Stimulated activated CD4-positive, alpha-beta T cell treated with anti-CD3 and anti-CD28 coated beads, TNF-alpha, amount 100 ng/mL, for 4 hours (primary cell): ENCODE data around the gene FXYD7.
"Not testable (repeated sequence)": the region's sequence is repeated elsewhere in the genome, so short reads cannot be mapped to it uniquely, and the experiment has no call there.

Experiments
- DNase-seq, 3 experiments: peaks; one replicate each; pipeline ENCODE4 v3.0.0-alpha.2; 2020; ENCODE audit warnings: low read depth in 3 of 3

The FXYD7 gene

GRCh38 chr19:35144600-35145436, 1.8 kb downstream of the FXYD7 start:
- no peak for DNase-seq

DNA sequence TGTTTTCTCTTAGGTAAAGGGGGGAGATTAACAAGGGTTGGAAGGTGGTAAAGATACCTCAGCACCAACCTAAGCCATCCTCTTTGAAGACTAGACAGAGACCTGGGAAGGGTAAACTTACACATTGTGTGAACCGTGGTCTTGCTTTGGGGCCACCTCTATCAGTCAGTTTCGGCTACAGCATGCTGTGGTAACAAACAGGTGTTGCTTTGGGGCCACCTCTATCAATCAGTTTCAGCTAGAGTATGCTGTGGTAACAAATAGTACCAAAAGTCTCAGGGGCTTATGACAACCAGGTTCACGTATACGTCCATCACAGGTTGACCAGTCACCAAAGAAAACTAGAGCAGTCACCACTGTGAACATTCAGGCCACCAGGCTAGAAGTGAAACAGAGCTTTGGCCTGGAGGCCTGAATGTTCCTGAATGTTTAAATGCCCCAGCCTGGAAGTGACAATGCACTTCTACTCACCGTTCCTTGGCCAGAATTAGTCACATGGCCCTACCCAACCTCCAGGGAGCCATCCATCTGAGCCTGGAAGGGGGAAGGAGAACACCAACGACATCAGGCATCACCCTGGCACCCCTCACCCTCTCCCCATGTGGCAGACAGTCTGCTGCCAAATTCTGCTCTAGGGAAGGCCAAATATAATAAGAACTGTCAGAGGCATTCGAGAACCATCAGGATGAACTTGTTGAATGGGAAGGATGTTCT, 3.8 kb downstream of the FXYD7 start:
- DNase-seq = no peak

- no peak for DNase-seq
Observed at GRCh38 chr19:35149463-35149862, 6.4 kb downstream of the FXYD7 start.

- no peak for DNase-seq
Observed at GRCh38 chr19:35150445-35150844, 7.4 kb downstream of the FXYD7 start.

GRCh38 chr19:35151273-35152065, 8.4 kb downstream of the FXYD7 start:
- DNase-seq = no peak

GRCh38 chr19:35153129-35153522, 10.1 kb downstream of the FXYD7 start:
- not testable (repeated sequence) for DNase-seq

DNA sequence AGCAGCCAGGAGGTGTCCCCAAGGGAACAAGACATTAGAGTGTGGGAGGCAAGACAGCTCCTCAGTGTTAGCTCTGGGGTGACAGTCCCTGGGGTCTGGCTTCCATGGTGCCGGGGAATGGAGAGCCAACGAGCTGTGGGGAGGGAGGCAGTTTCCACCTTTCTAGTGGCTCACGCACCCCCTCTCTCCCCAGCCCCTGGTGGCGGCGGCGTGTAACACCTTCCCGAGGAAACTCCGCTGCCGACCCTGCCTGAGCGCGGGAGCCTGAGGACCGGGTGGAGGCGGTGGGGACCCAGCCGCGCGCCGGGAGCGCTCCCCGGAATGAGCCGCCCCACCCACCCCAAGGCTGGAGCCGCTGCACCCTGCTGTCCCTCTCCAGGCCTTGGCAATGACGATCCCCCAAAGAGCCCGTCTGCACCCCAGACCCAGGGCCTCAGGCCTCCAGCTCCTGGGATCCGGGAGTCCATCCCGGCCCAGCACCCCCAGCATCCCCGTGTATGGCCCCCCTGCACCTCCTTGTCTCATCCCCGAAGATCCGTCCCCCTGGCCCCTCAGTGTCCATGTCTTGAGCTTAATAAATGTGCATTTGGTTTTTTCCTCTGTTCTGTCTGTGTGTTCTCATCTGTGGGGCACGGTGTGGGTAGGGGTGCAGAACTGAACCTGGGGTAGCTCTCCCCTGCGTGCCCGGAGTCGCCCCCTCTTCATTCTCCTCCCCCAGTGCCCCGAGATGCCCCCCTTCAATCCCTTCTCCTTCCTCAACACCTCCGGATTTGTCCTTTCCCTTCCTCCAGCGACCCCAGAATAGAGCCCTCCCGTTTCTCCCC, 10.9 kb downstream of the FXYD7 start:
- peak; percentile 61 to 64 (median 63) for DNase-seq

DNA sequence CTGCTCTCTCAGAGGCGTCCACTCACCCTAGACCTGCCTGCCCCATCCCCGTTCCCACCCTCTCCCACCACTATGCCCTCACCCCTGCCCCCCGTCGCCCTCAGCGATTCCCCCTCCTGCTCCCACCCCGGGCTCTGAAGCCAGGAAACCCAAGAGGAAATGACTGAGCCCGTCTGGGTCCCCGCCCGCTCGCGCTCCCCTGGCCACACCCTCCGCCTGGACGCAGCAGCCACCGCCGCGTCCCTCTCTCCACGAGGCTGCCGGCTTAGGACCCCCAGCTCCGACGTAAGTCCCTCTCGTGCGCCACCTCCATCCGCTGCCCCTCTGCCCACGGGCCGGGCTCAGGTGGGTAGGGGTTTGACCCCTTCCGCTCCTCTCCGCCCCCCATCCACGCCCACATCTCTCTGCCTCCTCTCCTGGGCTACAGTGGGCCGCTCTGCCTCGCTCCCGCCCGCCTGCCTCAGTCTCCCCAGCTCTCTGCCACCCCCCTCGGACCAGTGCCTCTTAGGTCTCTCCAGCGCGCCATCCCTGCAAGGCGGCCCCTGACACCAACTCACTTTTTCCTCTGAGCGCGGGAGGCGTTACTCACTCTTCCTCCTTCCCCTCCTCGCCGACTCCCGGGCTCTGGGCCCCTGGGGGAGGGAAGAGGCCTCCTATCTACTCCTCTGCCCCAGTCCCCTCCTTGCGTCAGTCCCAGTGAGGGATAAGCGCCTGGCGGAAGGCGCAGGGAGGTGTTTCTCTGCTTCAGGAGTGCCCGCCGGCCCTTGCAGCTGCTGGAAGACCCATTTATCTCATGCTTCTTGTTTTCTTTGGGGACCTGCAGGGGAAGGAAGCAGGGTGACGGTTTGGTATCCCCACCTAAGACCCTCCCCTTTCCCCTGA, 11.7 kb downstream of the FXYD7 start, which contains the start of gene FXYD5:
FXYD5 (plus strand) TSS at position 211 of the 882 bp plus-strand sequence. CDS start 816 bp downstream, outside the sequence.
- DNase-seq = peak; percentile 76 to 81 (median 80)

DNA sequence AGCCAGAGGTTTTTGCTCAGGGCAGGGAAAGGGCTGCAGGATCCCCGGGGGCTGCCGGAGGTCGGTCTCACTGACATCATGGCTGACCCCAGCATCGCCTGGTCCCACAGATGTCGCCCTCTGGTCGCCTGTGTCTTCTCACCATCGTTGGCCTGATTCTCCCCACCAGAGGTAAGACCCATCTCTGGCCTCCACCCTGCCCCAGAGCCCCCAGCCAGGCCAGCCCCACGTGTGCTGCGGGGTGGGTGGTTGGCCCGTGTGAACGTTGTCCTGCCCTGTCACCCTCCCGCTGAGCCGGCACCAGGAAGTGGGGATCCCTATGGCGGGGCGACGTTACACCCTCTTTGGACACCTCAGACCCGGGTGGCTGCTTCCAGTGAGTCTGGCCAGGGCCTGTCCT, 12.4 kb downstream of the FXYD7 start:
- DNase-seq = no peak

DNA sequence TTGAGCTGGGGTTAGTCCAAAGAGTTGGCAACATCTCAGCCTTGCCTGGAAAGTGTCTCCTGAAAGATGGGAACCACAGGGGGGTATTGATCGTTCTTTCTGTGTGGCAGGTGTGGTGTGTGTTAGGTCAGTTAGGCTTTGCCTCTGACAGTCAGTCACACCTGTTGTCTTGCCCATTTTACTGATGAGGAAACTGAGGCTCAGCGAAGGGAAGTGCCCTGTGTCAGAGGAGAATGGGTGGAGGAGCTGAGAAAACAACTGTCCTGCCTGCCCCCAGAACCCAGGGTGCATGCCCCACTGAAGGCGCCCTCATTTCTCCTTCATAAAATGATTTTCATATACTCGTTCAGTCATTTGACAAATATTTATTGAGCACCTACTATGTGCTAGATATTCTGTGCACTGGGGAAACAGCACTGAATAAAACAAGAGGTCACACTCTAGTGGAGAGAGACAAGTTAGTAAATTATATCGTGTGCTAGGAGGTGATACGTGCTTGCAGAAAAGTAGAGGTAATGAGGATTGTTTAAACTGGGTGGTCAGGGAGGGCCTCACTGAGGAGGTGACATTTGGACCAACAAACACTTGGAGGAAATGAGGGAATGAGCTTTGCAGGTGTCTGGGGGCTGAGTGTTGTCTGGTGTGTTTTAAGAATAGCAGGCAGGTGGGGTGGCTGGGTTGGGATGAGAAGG, 13.1 kb downstream of the FXYD7 start:
- no peak for DNase-seq

GRCh38 chr19:35156673-35157014, 13.6 kb downstream of the FXYD7 start:
- no peak for DNase-seq

GRCh38 chr19:35157431-35157830, 14.4 kb downstream of the FXYD7 start:
- no peak for DNase-seq

DNA sequence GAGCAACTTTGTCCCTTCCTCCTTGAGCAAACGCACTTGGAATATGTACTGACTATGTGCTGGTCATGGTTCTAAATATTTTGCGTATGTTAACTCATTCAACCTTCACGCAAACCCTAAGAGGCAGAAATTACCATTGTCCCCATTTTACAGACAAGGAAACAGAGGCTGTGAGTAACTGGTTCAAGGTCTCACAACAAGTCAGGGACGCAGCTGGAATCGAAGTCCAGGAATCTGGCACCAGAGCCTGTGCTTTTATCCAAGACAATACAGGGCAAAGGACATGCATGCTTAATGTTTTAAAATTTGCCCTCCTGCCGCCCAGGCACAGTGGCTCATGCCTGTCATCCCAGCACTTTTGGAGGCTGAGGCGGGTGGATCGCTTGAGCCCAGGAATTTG, 16.6 kb downstream of the FXYD7 start:
- no peak for DNase-seq

DNA sequence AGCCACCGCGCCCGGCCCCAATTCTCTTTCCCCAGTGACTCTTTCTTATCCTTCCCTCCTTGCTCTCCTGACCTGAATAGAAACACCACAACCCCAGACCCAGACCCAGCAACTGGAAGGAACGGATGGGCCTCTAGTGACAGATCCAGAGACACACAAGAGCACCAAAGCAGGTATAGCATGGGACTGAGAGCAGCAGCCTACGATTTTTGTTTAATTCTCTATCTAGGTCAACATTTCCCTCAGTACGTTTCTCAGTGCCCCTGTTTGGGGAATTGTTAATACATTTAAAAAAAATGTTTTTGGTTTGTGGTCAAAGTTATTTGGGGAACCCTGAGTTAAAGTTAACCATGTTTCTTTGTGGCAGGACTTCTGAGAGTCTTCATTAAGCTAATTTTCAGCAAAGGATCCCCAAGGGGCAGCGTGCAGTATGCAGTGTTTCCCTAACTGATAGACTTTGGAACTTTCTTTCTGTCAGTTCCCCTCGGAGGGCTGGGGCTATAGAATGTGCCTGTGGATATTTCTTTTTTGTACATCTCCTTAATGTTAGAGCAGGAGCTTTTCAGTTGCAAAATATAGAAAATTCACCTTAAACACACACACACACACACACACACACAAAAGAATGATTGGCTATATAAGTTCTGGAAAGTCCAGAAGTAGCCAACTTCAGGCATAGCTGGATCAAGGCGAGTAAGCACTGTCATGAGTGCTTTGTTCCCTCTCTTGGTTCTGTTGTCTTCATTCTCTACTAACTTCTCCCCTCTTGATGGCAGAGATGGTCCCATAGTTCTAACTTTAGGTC, 17.8 kb downstream of the FXYD7 start:
- no peak for DNase-seq

- DNase-seq = no peak
Observed at GRCh38 chr19:35161434-35161743, 18.3 kb downstream of the FXYD7 start.

DNA sequence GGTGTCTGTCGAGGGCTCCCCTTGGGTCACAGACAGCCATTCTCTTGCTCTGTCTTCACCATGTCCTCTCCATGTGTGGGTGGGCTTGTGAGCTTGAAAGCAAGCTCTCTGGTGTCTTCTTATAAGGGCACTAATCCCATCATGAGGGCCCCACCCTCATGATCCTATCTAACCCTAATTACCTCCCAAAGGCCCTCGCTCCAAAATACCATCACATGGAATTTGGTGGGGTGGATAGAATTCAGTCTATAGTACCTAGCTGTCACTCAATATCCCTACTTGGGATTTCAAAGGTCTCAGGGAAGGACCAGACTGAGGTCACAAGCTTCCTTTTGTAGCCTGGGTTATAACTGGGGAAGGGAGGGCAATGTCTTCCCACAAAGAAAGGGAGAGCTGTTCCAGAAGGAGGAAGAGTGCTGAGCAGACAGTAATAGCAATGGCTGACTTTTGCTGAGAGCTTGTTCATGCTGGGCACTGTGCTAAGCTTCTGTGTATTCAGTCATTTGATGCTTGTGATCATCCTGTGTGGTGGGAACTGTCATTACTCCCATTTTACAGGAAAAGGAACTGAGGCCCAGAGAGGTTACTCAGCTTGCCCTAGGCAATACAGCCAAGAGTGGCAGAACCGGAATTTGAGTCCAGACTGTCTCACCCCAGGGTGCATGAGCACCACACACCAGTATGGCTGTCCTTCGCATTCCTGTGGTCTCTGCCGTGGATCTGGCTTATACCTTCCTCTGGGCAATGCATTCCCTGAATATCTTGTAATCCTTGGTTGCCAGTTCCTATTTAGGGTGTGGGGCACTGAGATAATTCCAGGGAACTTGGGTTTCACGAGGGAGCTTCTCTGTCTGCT, 19.6 kb downstream of the FXYD7 start:
- DNase-seq = no peak

DNA sequence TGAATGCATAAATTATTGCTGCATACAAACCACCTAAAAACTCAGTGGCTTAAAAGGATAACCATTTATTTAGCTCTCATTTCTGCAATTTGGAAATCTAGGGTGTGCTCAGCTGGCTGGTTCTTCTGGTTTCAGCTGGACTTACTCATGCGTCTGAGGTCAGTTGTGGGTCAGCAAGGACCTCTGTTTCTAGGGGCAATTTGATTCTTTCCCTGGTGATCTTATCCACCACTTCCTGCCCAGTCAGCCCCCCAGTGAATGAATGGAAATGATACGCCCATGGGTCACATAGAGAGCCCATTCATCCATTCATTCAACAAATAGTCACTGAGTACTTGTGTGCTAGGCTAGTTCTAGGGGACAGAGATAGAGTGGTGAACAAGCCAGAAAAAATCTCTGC, 21.4 kb downstream of the FXYD7 start:
- no peak for DNase-seq
